ENCODE measurements around the gene THAP7. TPM values are rescaled to one million over a fixed set of nuclear protein-coding genes. Genes with fewer than 3 reads are reported as not detected.

The THAP7 gene
- total RNA-seq, 1 donor from 2014 or later = 12.2 TPM

GRCh38 chr22:20962491-20962945 lies 39.4 kb downstream of the THAP7 start:
- H3K36me3 ChIP-seq (ENCODE audit: insufficient read depth, low read length) = no peaks in the 10 kb centered on the region
- no peak overlapping the region for H3K27ac Mint-ChIP-seq (ENCODE audit: unreplicated experiment)
- FAIRE-seq (no peak), DNase-seq (ENCODE audit: low read depth) (no peak)
- H3K27me3 ChIP-seq (ENCODE audit: insufficient read depth, low read length) = peaks cover 14% of the 10 kb centered on the region
- H3K4me3 ChIP-seq (ENCODE audit: insufficient read depth, low read depth, low read length) = no peak overlapping the region
- no peak overlapping the region for H3K9ac ChIP-seq (ENCODE audit: low read length)
- H3K4me1 Mint-ChIP-seq (ENCODE audit: low read depth, unreplicated experiment) = peaks cover 2% of the 10 kb centered on the region
- H3K4me3 Mint-ChIP-seq (ENCODE audit: unreplicated experiment) = no peak overlapping the region
- TF ChIP-seq, protein P1, sequence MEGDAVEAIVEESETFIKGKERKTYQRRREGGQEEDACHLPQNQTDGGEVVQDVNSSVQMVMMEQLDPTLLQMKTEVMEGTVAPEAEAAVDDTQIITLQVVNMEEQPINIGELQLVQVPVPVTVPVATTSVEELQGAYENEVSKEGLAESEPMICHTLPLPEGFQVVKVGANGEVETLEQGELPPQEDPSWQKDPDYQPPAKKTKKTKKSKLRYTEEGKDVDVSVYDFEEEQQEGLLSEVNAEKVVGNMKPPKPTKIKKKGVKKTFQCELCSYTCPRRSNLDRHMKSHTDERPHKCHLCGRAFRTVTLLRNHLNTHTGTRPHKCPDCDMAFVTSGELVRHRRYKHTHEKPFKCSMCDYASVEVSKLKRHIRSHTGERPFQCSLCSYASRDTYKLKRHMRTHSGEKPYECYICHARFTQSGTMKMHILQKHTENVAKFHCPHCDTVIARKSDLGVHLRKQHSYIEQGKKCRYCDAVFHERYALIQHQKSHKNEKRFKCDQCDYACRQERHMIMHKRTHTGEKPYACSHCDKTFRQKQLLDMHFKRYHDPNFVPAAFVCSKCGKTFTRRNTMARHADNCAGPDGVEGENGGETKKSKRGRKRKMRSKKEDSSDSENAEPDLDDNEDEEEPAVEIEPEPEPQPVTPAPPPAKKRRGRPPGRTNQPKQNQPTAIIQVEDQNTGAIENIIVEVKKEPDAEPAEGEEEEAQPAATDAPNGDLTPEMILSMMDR (IDR thresholded peaks at IDR 0.05; ENCODE audit: insufficient read depth, low read depth, low read length) = no peak
- no peak for TF ChIP-seq EZH2 (IDR thresholded peaks at IDR 0.05; ENCODE audit: insufficient read depth, low read length)
- no peaks in the 10 kb centered on the region for H4K20me1 ChIP-seq (ENCODE audit: insufficient read depth, low read length)
- no peak overlapping the region for H2AFZ ChIP-seq (ENCODE audit: low read depth, low read length)
- H3K79me2 ChIP-seq (ENCODE audit: insufficient read depth, low read length) = no peaks in the 10 kb centered on the region
- no peak overlapping the region for H3K27ac ChIP-seq (ENCODE audit: low read depth, low read length)
- peaks cover 6% of the 10 kb centered on the region for H3K4me1 ChIP-seq (ENCODE audit: insufficient read depth, low read length)
- H3K9me3 ChIP-seq (ENCODE audit: insufficient read depth, low read depth, low read length) = no peaks in the 10 kb centered on the region
- H3K4me2 ChIP-seq (ENCODE audit: low read length) = no peak overlapping the region
- no peaks in the 10 kb centered on the region for H3K36me3 Mint-ChIP-seq (ENCODE audit: low read depth, unreplicated experiment)
- H3K9me3 Mint-ChIP-seq (ENCODE audit: unreplicated experiment) = no peaks in the 10 kb centered on the region
- peaks cover 27% of the 10 kb centered on the region for H3K27me3 Mint-ChIP-seq (ENCODE audit: low read depth, unreplicated experiment)

GRCh38 chr22:20960609-20961008 lies 41.3 kb downstream of the THAP7 start:
- no peak overlapping the region for H3K4me3 Mint-ChIP-seq (ENCODE audit: unreplicated experiment)
- Histone ChIP-seq H3K4me1 (ENCODE audit: insufficient read depth, low read length) (peaks cover 14% of the 10 kb centered on the region), H2AFZ (ENCODE audit: low read depth, low read length) (no peak overlapping the region), H3K36me3 (ENCODE audit: insufficient read depth, low read length) (no peaks in the 10 kb centered on the region), H3K27me3 (ENCODE audit: insufficient read depth, low read length) (peaks cover 14% of the 10 kb centered on the region), H3K9ac (ENCODE audit: low read length) (no peak overlapping the region), H3K9me3 (ENCODE audit: insufficient read depth, low read depth, low read length) (no peaks in the 10 kb centered on the region), H3K4me2 (ENCODE audit: low read length) (no peak overlapping the region), H3K27ac (ENCODE audit: low read depth, low read length) (no peak overlapping the region), H4K20me1 (ENCODE audit: insufficient read depth, low read length) (peaks cover 8% of the 10 kb centered on the region), H3K4me3 (ENCODE audit: insufficient read depth, low read depth, low read length) (no peak overlapping the region), H3K79me2 (ENCODE audit: insufficient read depth, low read length) (no peaks in the 10 kb centered on the region)
- peaks cover under 1% of the 10 kb centered on the region for H3K36me3 Mint-ChIP-seq (ENCODE audit: low read depth, unreplicated experiment)
- no peaks in the 10 kb centered on the region for H3K9me3 Mint-ChIP-seq (ENCODE audit: unreplicated experiment)
- FAIRE-seq = no peak
- peaks cover 2% of the 10 kb centered on the region for H3K4me1 Mint-ChIP-seq (ENCODE audit: low read depth, unreplicated experiment)
- H3K27me3 Mint-ChIP-seq (ENCODE audit: low read depth, unreplicated experiment) = peaks cover 18% of the 10 kb centered on the region
- H3K27ac Mint-ChIP-seq (ENCODE audit: unreplicated experiment) = peak overlapping the region; percentile 38
- TF ChIP-seq, protein P1 (IDR thresholded peaks at IDR 0.05; ENCODE audit: insufficient read depth, low read depth, low read length) = no peak
- TF ChIP-seq EZH2 (IDR thresholded peaks at IDR 0.05; ENCODE audit: insufficient read depth, low read length) = no peak
- DNase-seq (ENCODE audit: low read depth) = no peak

DNA sequence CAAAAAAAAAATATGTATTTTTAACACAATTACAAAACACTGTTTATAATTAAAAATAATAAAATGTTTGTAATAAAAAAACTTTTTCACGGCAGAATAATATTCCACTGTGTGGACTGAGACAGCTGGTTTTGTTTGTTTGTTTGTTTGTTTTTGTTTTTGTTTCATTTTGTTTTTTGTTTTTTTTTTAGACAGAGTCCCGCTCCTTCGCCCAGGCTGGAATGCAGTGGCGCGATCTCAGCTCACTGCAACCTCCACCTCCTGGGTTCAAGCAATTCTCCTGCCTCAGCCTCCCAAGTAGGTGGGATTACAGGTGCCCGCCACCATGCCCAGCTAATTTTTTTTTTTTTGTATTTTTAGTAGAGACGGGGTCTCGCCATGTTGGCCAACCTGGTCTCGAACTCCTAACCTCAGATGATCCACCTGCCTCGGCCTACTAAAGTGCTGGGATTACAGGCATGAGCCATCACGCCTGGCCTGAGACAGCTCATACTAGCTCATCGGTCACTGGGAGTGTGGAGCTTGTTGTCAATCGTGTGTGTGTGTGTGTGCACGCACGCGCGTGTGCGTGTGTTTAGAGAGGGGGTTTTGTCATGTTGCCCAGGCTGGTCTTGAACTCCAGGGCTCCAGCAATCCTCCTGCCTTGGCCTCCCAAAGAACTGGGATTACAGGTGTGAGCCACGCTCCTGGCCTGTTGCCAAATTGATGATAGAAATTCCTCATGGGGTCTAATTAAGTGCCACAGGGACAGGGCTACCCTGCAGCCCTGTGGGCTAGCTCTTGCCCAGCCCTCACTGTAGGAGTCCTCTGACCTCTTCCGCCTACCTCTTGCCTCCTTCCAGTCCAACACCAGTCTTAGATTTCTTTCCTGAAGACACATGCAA lies 42.1 kb downstream of the THAP7 start:
- H3K27ac Mint-ChIP-seq (ENCODE audit: unreplicated experiment) = no peak overlapping the region
- H3K9me3 Mint-ChIP-seq (ENCODE audit: unreplicated experiment) = no peaks in the 10 kb centered on the region
- Histone ChIP-seq H3K36me3 (ENCODE audit: insufficient read depth, low read length) (no peaks in the 10 kb centered on the region), H3K27ac (ENCODE audit: low read depth, low read length) (no peak overlapping the region), H3K9me3 (ENCODE audit: insufficient read depth, low read depth, low read length) (no peaks in the 10 kb centered on the region), H2AFZ (ENCODE audit: low read depth, low read length) (no peak overlapping the region), H3K79me2 (ENCODE audit: insufficient read depth, low read length) (no peaks in the 10 kb centered on the region), H3K9ac (ENCODE audit: low read length) (no peak overlapping the region), H3K4me2 (ENCODE audit: low read length) (no peak overlapping the region), H3K27me3 (ENCODE audit: insufficient read depth, low read length) (peaks cover 9% of the 10 kb centered on the region), H3K4me1 (ENCODE audit: insufficient read depth, low read length) (peaks cover 14% of the 10 kb centered on the region), H4K20me1 (ENCODE audit: insufficient read depth, low read length) (peaks cover 8% of the 10 kb centered on the region), H3K4me3 (ENCODE audit: insufficient read depth, low read depth, low read length) (no peak overlapping the region)
- TF ChIP-seq, protein P1 (IDR thresholded peaks at IDR 0.05; ENCODE audit: insufficient read depth, low read depth, low read length) = no peak
- no peak for TF ChIP-seq EZH2 (IDR thresholded peaks at IDR 0.05; ENCODE audit: insufficient read depth, low read length)
- FAIRE-seq (no peak), DNase-seq (ENCODE audit: low read depth) (no peak)
- no peak overlapping the region for H3K4me3 Mint-ChIP-seq (ENCODE audit: unreplicated experiment)
- H3K36me3 Mint-ChIP-seq (ENCODE audit: low read depth, unreplicated experiment) = peaks cover 3% of the 10 kb centered on the region
- H3K4me1 Mint-ChIP-seq (ENCODE audit: low read depth, unreplicated experiment) = peaks cover 4% of the 10 kb centered on the region
- peaks cover 18% of the 10 kb centered on the region for H3K27me3 Mint-ChIP-seq (ENCODE audit: low read depth, unreplicated experiment)
